HG03045 (cell line): ENCODE data around the gene SDF2.

Experiments
- ATAC-seq: cut with Tn5 transposase; IDR thresholded peaks from one replicate; pipeline ENCODE4 v1.9.1; 2021; ENCODE audit warnings: mild to moderate bottlenecking, moderate library complexity; ENCODE audit not compliant: unreplicated experiment

The SDF2 gene, protein sequence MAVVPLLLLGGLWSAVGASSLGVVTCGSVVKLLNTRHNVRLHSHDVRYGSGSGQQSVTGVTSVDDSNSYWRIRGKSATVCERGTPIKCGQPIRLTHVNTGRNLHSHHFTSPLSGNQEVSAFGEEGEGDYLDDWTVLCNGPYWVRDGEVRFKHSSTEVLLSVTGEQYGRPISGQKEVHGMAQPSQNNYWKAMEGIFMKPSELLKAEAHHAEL

DNA sequence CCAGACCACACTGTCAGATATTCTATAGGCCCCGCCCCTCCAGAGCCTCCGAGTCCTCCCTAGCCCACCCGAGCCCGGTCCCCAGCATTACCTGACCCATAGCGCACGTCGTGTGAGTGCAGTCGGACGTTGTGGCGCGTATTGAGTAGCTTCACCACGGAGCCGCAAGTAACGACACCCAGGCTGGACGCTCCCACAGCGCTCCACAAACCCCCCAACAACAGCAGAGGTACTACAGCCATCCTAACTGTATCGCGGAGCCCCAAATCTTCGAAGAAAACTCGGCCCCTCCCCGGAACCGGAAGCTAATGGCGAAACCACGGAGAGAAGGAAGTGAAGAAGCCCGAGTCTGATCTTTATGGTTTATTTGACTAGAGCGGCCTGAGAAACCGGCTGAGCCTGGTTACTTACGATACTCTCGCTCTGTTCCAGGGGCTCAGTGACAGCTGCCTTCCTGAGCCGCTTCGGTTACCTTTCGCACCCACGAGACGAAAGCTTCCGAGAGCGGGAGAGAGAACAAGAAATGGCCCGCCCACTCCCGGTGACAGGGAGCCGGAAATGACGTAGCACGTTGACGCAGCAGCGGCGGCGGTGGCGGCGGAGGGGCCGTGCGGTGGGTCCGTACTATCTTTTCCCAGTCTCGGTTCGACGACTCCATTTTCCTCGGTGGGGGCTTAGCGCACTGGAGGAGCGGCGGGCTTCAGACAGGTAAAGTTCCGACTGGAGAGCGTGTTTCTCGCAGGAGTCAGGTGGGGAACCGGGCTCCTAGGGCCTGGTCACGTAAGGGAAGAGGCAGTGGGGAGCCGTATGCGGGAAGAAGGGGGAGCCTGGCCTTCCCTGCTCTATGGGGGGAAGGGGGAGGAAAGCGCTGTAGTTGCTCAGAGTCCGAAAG lies at the start of gene SDF2, which contains the start of gene SUPT6H:
SDF2 (minus strand) TSS at position 272 of the 892 bp plus-strand sequence; CDS start at position 242, 30 bp downstream.
SUPT6H (plus strand) TSS at position 571 of the 892 bp plus-strand sequence. CDS start 11,197 bp downstream, outside the sequence.
- peak; percentile 87 for ATAC-seq

DNA sequence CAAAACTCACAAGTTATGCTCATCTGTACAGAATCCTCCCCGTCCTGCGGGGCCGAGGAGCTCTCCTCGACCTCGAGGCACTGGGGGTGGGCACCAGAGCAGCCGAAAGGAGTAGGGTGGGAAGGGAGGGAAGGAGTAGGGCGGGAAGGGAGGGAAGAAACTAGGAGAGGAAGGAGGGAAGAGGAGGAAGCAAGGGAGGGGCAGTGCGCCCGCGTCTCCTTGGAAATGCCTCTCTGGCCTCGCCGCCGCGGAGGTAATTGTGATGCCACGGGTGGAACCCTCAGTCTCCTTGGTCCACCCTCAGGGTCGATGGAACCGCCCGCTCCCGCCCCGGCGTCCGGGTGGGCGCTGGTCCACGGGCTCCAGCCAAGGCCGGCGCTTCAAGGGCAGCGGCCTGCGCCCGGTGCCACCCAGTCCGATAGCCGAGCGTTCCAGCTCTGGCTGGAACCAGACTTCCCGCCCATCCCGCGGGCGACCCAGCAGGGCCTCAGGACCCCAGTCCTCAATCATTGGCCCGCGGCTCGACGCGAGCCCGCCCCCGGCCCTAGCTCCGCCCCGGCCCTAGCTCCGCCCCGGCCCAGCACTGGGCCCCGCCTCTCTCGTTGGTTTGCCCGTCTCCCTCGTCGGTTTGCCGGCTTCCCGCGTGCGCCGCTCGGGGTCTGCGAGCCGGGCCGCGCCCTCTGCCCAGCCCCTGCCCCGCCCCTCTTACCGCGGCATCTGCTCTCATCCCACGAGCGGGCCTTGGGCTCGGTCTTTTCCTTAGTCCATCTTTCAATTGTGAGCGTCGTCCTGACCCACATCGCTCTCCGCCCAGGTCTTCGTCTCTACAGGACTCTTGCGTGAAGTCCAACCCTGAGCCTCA lies 49.4 kb upstream of the SDF2 start:
- peak; percentile 80 for ATAC-seq

DNA sequence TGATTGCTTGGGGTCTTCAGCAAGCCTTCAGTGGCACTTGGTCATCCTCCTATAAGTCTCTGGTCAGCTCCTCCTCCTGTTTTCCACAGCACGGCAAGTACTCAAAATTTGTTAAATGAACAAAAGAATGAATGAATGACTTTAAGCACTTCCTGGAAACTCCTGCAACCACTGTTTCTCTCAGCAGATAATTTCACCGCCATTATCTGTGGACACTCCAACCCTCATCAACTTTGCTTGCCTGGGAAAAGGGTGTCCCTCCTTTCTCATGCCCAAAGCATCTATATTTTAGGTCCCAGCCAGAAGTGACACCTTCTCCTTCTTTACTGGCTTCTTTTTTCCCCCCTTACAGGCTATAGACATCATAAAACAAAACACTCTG lies 45.6 kb upstream of the SDF2 start:
- no peak for ATAC-seq

DNA sequence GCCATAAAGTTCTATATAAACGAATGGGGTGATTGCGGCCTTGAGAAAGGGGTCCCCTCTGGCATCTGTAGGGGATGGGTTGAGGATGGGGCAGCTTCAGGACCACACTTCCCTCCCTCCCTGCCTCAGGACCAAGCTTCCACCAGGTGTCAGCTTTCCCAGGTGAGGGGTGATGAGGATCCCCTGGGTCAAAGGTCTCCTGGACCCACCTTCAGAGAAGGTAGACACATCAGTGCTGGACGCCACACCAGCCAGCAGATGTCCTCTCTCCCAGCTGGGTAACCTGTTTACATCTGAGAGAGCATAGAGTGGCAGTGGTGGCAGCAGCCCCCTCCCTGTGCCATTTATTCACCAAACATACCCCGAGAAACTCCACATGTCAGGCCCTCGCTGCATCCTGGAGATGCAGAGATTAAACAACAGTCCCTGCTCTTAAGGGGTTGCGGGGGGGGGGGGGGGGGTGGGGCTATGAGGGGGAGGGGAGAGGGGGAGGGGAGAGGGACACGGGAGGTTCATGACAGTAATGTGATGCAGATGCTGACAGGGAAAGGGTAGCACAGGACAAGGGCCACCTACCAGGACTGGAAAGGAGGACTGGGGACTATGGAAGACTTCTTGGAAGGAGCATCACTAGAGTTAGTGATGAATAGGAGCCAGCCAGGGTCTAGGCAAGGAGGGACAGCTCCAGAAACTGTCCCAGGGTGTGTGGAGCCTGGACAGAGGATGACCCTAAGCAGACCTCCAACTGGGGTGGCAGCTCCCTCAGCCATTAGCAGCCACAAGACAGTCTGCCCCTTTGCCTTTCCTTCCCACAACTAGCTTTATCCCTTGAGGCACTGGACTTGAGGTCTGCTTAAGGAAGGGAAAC lies 45.0 kb upstream of the SDF2 start:
- ATAC-seq = no peak

DNA sequence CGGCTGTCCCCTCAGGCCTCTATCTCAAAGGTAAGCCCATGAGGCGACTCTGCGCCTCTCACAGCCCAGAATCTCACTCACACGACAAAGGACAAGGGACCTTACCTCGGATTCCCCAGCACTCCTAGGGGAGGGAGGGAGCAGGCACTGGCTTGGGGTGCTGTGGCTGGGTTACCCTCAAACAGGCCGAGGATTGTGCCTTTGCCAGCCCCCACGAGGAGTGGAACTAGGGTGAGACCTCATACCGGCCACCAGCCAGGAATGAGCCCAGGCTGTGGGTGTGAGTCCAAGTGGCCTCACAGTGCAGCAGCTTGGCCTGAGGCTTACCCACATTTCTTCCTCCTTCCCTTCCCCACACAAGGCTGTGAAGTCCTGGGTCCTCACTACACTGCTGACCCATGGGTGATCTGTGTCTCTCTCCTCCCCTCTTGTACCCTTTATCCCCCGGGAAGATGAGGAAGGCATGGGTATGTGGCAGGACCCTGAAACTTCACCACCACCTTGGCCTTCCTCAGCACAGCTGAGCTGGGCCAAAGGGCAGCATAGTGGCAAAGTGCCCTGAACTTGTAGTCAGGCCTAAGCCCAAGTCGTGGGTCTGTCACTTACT lies 44.1 kb upstream of the SDF2 start:
- no peak for ATAC-seq

DNA sequence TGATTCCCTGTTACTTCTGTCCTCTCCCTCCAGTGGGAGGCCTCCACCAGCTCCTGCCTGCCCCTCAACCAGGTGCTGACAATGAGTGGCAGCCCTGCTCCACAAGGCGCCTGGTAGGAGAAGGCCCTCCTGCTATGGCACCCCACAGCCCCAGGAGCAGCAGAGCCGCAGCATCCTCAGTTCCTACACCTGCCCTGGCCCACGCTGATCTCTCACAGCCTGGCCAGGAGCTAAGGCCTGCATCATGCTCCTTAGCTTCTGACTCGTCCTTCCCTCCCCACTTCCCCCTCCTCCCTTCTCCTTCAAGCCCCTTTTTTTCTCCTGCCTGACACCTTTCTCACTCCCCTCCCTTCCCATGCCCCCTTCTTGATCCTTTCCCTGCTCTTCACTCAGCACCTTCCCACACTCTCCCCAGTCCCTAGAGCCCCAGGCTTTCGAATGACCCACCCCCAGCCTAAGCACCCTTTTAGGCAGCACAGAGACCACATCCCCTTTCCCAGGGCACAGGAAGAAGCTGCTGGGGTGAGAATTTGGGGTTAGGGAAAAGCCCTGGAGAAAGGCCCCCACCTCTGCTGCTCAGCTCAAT lies 43.5 kb upstream of the SDF2 start:
- ATAC-seq = no peak

DNA sequence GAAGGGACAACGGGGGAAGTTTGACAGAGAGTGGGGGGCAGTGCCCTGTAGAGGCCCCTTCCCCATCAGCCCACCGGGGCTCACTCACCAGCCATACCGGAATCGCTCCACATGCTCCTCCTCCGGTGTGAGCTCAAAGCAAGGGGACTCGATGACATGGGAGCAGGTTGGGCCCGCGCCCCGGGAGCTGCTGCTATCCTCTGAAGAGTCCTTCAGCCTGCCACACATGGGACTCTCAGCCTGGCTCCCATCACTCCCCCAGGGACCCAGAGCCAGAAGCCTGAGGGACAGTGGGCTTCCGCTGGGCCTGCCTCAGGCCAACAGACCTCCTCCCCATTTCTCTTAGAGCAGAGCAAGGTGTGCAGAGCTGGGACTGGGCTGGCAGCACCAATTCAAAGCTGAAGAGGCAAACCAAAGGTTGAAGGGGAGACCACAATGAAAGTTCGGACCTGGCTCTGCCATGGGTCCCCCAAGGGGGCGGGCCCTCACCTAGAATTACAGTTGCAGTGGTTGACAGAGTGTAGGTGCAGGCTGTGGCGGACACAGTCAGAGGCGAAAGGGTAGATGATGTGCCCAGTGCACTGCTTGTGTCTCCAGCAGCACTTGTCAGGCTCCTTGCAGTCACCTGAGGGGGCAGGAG lies 42.6 kb upstream of the SDF2 start:
- no peak for ATAC-seq

DNA sequence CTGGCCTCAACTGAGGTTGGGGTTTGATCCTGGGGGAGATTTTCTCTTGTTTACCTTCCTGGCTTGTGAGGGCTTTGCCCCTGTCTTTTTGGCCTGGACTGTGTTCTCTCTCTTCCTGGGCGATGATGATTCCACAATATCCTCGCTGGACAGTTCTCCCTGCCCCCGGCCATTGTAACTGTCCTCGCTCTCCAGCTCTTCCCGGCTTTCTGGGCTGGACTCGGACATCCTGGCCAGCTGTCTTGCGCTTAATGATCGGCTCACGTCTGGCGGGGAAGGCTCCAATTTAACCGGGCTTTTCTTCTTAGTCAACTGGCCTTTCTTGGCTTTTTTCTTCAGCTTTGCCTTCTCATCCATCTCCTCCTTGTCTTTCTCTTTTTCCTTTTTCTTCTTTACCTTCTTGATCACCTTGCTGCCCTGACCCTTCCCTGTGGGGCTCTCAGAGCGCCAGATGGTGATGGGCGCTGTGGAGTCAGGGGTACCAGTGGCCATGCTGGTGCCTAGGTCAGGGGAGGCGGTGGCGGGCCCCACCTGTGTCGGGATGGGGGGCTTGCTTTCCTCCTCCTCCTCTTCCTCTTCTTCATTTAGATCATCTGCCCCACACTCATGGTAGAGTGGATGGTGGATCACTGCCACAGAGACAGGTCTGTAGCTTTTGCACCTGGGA lies 42.0 kb upstream of the SDF2 start:
- ATAC-seq = no peak

DNA sequence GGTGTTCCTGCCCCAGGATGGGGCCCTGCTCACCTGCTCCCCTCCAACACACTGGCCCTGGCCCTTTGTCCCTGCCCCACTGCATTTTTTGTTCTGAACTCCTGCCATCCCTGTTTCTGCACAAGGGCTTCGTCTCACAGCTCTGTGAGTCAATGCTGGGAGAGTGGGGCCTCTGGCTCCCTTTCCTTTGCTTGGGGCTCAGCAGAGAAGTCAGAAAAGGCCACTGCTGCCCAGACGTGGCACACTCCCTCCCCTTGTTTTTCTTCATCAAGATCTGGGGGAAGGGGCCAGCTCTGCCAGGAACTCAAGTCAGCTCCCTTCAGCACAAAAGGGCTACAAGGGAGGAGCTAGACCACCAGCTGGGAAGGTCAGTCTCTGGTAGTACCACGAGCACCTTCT lies 41.0 kb upstream of the SDF2 start:
- ATAC-seq = no peak

DNA sequence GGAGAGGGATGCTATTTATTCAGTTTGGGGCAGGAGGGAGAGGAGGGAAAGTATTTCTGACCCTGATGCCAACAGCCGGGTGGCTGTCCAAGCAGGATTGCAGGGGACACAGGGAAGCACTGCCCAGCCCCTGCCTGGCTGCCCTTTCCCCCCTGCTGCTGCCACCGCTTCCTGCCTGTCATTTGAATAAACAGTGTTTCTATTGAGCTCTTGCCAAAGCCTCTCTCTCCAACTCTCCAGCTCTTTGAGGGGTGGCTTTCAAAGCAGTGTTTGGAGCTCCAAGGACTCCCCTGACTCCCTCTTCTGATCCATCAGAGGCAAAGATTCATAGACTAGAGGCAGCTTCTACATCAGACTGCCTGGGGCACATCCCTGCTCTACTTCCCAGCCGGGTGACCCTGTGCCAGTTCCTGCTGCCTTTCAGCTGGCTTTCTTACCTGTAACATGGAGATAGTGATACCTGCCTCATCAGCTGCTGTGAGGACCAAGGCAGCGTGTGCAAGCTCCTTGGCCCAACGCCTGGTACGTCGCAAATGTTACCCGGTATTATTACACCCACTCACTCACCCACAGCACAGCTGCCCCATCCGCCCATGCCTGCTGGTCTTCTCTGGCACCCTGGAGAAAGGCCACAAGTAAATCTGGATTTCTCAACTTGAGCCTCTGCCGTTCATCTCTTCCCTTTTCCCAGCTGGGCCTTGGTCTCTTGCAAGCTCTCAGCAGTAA lies 40.5 kb upstream of the SDF2 start:
- ATAC-seq = no peak

DNA sequence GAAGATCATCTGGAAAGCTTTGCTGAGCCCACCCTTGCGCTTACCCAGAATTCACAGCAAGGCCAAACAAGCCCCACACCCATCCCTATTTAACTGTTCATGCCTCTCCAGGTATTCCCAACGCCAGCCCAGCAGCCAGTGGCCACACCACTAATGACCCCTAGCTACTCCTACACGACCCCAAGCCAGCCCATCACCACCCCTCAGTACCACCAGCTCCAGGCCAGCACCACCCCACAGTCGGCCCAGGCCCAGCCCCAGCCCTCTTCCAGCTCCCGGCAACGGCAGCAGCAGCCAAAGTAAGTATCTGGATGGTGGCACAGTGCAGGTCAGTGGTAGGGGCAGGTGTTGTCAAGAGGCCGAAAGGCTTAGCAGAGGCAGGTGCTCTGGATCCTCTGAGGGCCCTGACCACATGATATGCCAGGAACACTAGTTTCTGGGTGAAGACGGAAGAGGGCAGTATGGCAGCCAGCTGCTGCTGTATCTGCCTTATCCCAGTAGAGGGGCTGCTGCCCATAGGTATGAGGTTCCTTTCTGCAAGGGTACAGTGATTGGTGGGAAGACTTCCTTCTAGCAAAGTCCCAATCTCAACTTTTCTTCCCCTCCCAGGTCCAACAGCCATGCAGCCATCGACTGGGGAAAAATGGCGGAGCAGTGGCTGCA lies 39.3 kb upstream of the SDF2 start:
- no peak for ATAC-seq

DNA sequence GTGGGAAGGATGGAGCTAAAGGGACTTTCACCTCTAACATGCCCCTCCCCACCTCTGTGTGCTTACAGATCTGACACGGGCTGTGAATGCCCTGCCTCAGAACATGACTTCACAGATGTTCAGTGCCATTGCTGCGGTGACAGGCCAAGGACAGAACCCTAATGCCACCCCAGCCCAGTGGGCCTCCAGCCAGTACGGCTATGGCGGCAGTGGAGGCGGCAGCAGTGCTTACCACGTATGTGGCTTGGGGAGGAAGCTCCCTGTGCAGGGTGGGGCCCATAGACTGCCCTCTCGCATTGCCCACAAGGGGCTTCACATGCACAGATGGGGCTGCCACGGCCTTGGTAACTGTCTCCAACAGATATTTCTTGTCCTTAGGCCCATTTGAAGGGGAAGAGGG lies 38.6 kb upstream of the SDF2 start:
- no peak for ATAC-seq

DNA sequence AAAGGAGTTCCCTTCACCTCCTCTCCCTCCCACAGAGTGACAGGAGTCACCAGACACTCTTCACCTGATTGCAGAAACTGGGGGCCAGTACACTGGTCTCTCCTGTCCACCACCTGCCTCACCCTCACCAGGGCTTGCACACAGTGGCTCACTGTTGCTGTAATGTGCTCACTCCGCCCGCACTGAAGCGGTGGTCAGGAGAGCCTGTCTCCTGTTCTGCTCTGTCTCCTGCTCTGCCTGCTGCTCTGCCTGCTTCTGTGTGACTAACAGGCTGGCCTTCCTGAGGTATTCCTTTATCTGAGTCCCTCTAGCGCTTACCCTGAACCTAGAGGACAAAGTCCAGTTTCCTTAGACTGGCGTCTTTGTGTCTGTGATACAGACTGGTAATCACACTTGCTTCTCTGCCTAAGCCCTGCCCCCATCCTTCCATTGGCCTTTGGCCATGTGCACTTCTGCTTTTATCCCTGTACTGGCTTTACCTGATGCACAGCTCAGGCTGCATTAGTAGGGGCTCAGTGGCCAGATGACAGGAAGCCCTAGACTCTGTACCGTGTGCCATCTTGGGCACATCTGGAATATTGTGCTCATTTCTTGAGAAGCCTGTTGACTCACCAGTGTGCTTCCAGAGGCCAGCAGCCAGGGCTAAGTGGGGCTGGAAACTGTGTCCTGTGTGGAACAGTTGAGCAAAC lies 36.7 kb upstream of the SDF2 start:
- ATAC-seq = no peak

DNA sequence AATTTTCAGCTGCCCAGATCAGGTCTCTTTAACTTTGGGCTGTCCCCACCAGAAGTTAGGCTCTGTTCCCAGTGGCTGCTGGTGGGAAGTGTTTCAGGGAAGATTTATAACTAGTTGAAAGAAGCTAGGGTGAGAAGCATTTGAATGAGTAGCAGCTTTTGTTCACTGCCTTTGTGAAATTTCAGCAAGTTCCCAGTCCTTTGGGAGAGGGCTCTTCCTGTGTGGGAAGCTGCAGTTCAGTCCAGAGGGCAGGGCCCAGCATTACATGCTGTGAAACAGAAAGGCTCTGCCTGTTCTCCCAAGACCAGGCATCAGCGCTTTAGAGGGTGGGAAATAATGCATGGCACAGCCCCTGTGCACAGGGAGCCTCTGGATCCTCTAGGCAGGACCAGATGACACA lies 32.2 kb upstream of the SDF2 start:
- no peak for ATAC-seq

DNA sequence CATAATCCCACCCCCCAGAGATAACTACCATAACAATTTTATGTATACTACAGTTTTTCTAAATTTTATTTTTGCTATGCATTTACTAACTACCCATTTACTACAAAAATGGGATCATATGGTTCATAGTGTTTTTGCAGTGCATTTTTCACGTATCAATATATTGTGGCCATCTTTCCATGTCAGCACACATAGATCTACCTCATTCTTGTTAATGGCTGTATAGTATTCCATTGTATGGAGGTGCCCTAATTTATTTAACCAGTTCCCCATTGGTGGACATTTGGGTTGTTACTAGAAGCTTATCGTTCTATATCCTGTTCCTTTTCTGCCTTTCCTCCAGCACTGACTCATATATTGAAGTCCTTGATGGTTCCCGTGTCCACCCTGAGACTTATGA lies 27.3 kb upstream of the SDF2 start:
- ATAC-seq = no peak

DNA sequence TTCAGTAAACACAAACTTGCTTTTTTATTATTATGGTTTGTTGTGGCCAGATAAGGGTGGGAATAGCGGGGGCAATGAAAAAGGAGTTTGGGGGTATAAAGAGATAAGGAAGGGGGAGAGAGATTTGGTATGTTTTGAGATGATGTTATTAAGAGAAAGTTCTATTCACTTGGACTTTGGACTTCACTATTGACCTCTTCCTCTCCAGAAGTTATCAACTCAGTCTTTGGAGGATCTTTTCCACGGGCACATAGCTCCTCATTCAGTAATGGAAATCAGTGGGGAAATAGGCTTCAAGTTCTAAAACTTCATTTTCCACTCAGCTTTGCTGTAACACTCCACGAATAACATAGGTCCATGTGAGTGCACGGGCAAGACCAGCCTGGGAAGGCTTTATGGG lies 26.8 kb upstream of the SDF2 start:
- ATAC-seq = no peak

DNA sequence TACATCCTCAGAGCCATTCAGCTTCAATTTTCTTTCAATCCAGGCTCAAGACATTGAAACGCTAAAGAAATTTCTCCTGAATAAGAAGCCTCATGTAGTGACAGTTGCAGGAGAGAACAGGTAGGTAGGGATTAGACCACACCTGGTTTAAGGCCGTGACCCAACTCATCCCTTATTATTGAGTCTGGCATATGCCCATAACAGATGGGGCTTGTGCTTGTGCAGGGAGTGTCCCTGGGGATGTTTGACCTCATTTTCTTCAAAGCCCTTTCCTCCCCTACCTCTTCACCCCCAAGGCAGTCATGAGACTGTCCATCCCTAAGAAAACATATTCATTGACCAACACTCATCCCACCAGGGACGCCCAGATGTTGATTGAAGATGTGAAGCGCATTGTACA lies 24.6 kb upstream of the SDF2 start:
- no peak for ATAC-seq
